Left lung (tissue), 14 donors: Measurements from ENCODE around the gene EFCAB10. TPM values are rescaled to one million over a fixed set of nuclear protein-coding genes. Genes with fewer than 3 reads are reported as not detected.

Experiments used
- ATAC-seq: fragments of 200-7000 bp; cut with Tn5 transposase; one replicate; pipeline ENCODE4 v1.9.1; 2020; ENCODE audit warnings: moderate library complexity
- DNase-seq, 4 donors: peaks; one replicate each; pipeline ENCODE4 v3.0.0-alpha.2; 2013 to 2020
- H3K27ac ChIP-seq, 2 donors: fragments of 200-600 bp; sonication (generic) in 1 of 2; one replicate each; pipeline versions ENCODE4 v1.5.0 to v1.8.0; 2020 to 2021
- H3K27me3 ChIP-seq, 2 donors: fragments of 200-600 bp; sonication (generic) in 1 of 2; one replicate each; pipeline versions ENCODE4 v1.5.0 to v1.8.0; 2020 to 2021
- H3K36me3 ChIP-seq, 2 donors: fragments of 200-600 bp; sonication (generic) in 1 of 2; one replicate each; pipeline versions ENCODE4 v1.5.0 to v1.8.0; 2020 to 2021
- H3K4me1 ChIP-seq, 2 donors: fragments of 200-600 bp; one replicate each; pipeline ENCODE4 v1.8.0; 2021
- H3K4me3 ChIP-seq, 2 donors: fragments of 200-600 bp; sonication (generic) in 1 of 2; one replicate each; pipeline versions ENCODE4 v1.5.0 to v1.8.0; 2020 to 2021; ENCODE audit warnings: mild to moderate bottlenecking in 1 of 2
- H3K9me3 ChIP-seq, 2 donors: fragments of 200-600 bp; sonication (generic) in 1 of 2; one replicate each; pipeline versions ENCODE4 v1.5.0 to v1.8.0; 2020 to 2021
- intact Hi-C, 2 donors: fragments of 100-400 bp; cut with DNase I; formaldehyde crosslinking; loops; one replicate each; pipeline versions ENCODE4 v1.11.2 to v1.14.2; 2022
- long read RNA-seq, 12 donors: library from polyadenylated mRNA in 2 of 12; unstranded in 2 of 12; transcript quantifications; one replicate each; pipeline ENCODE4 v2.0.0 and lab custom pipeline, GENCODE V29; 2019 to 2026
- polyA plus RNA-seq, 6 donors: library from polyadenylated mRNA; unstranded; fragments of 120-200 nt; gene quantifications; one replicate each; pipeline ENCODE4 v1.2.1, GENCODE V29; 2013; ENCODE audit not compliant: insufficient read length in 6 of 6
- total RNA-seq, 2 donors: library from RNA; stranded (reverse); fragmentation: NEBNext Ultra II Directional; extraction: Animal tissue kit (Norgen Biotek cat#: 25700); gene quantifications; one replicate each; pipeline ENCODE4 v1.2.1, GENCODE V29; 2021
- TF ChIP-seq, protein P1 (sequence below), 2 donors: fragments of 200-600 bp; sonication (generic) in 1 of 2; IDR thresholded peaks; one replicate each; pipeline versions ENCODE4 v1.5.0 to v1.8.0; 2021; ENCODE audit warnings: antibody characterized with exemption in 2 of 2
- donor health status: DM: no; HTN: yes; CAD: no.
- donor health status: DM: no; HTN: no; CAD: no.

EFCAB10 gene, protein sequence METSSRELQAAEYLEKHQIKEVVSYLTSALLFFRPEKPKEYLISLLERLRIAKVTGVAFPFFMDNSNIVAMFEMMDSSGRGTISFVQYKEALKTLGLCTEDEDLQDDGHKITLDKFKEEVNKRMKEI
- total RNA-seq: 1 to 10 TPM; 2.4 to 5.0 TPM
- 1 to 10 TPM; 2.3 to 8.4 (median 6.0) TPM for polyA plus RNA-seq
- long read RNA-seq, donor 1, partial matches to known transcripts: 0 of 1 reads
- long read RNA-seq, donor 1, other reads (novel, unspliced or antisense): 0 of 1 reads
- long read RNA-seq, donor 2: 0 reads
- long read RNA-seq, donor 3: 0 reads
- long read RNA-seq, donor 4, partial matches to known transcripts: 0 of 3 reads
- long read RNA-seq, donor 4, other reads (novel, unspliced or antisense): 0 of 3 reads
- long read RNA-seq, donor 5, partial matches to known transcripts: 6 of 10 reads
- long read RNA-seq, donor 5, other reads (novel, unspliced or antisense): 0 of 10 reads
- long read RNA-seq, donor 6: 0 reads
- long read RNA-seq, donor 7: 0 reads
- long read RNA-seq, donor 8, partial matches to known transcripts: 0 of 2 reads
- long read RNA-seq, donor 8, other reads (novel, unspliced or antisense): 0 of 2 reads
- long read RNA-seq, donor 9: 0 reads
- long read RNA-seq, donor 10: 0 reads
- long read RNA-seq, donor 11, partial matches to known transcripts: 0 of 4 reads
- long read RNA-seq, donor 11, other reads (novel, unspliced or antisense): 0 of 4 reads
- long read RNA-seq, donor 12, partial matches to known transcripts: 0 of 2 reads
- long read RNA-seq, donor 12, other reads (novel, unspliced or antisense): 0 of 2 reads

DNA sequence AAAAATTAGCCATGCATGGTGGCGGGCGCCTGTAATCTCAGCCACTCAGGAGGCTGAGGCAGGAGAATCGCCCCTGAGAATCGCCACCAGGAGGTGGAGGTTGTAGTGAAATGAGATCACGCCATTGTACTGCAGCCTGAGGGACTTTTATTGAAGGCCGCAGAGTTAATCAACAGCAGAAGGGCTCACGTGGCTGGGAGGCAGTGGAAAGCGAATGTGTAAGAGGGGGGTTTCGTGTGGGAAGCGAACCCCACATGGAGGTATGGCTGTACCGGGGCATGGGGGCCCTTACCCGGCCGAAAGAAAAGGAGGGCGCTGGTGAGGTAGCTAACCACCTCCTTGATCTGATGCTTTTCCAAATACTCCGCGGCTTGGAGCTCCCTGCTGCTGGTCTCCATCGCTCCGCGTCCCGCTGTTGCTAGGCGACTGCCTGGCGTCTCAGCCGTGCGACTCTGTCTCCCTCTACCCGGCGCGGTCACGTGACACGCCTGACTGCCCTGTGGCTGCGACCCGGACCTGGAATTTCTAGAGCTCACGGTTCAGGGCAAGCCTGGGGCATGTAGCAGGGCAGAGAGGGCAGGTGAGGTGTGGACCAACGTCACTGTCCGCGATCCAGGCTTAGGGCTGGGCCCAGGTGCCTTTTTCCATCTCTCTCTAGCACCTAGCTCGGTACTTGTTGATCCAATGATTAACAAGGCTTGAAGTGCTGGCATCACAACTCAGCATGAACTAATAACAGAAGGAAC lies at the start of gene EFCAB10:
Gene EFCAB10, minus strand, starts transcription at position 428 of the 746 bp plus-strand sequence. Its CDS starts 30 bp downstream, at position 398.
- ATAC-seq: peak; percentile 99
- peak within 1 kb of the TSS; percentile 9 to 16 for H3K4me3 ChIP-seq

DNA sequence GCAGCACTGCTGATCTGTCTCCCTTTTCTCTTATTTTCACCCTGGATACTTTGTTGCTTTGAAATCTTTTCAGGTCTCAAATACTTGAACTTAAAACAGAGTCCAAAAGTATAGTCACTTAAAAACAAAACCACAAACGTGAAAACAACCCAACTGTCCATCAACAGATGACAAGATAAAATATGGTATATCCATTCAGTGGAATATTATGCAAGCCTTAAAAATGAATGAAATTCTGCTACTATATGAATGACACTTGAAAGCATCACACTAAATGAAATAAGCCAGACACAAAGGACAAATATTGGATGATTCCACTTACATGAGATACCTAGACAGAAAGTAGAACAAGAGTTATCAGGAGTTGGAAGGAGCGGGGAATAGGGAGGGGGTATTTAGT lies 44.7 kb upstream of the EFCAB10 start:
- no peaks in the 10 kb centered on the region for H3K4me1 ChIP-seq
- TF ChIP-seq, protein P1, sequence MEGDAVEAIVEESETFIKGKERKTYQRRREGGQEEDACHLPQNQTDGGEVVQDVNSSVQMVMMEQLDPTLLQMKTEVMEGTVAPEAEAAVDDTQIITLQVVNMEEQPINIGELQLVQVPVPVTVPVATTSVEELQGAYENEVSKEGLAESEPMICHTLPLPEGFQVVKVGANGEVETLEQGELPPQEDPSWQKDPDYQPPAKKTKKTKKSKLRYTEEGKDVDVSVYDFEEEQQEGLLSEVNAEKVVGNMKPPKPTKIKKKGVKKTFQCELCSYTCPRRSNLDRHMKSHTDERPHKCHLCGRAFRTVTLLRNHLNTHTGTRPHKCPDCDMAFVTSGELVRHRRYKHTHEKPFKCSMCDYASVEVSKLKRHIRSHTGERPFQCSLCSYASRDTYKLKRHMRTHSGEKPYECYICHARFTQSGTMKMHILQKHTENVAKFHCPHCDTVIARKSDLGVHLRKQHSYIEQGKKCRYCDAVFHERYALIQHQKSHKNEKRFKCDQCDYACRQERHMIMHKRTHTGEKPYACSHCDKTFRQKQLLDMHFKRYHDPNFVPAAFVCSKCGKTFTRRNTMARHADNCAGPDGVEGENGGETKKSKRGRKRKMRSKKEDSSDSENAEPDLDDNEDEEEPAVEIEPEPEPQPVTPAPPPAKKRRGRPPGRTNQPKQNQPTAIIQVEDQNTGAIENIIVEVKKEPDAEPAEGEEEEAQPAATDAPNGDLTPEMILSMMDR (IDR thresholded peaks at IDR 0.05): no peak
- intact Hi-C loops: no loop called here
- H3K27me3 ChIP-seq: no peaks in the 10 kb centered on the region
- H3K9me3 ChIP-seq: peaks cover 0 to 5% of the 10 kb centered on the region in 2 donors
- DNase-seq (no peak), ATAC-seq (no peak)
- H3K4me3 ChIP-seq: no peak overlapping the region
- peaks cover 0 to 82% of the 10 kb centered on the region in 2 donors for H3K36me3 ChIP-seq
- no peak overlapping the region for H3K27ac ChIP-seq

More for the DNA sequence above, at the start of gene EFCAB10:
- Histone ChIP-seq H3K36me3 (no peaks in the 10 kb centered on the region), H3K4me1 (peaks cover 0 to 8% of the 10 kb centered on the region in 2 donors), H3K27ac (no peak within 1 kb of the TSS), H3K27me3 (peaks cover 0 to 10% of the 10 kb centered on the region in 2 donors), H3K9me3 (peaks cover 0 to 3% of the 10 kb centered on the region in 2 donors)
- DNase-seq: peak; percentile 55 to 94 (median 78)
- intact Hi-C loops: no loop called here
- TF ChIP-seq, protein P1 (IDR thresholded peaks at IDR 0.05): no peak

DNA sequence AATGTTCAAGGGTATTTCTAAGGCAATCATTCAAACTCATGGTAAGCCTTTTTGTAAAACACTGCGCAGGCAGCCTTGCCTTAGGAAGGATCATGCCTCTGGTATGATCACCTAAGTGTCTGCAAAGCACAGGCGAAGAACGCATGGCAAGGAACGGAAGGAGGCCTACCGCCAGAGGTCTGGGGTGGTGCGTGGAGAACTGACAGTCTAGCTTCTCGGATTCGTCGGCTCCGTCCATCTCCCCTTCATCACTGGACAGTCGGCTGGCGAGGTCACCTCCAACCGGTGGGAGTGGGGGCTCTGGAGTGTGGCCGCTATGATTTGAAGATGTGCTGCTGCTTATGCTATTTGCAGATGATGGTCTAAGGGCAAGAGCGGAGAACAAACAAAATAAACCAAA lies 42.6 kb upstream of the EFCAB10 start:
- H3K27me3 ChIP-seq: no peaks in the 10 kb centered on the region
- TF ChIP-seq, protein P1 (IDR thresholded peaks at IDR 0.05): no peak
- no peak overlapping the region for H3K27ac ChIP-seq
- H3K36me3 ChIP-seq: peaks cover 0 to 79% of the 10 kb centered on the region in 2 donors
- peaks cover 0 to 5% of the 10 kb centered on the region in 2 donors for H3K9me3 ChIP-seq
- H3K4me3 ChIP-seq: no peak overlapping the region
- intact Hi-C loops: no loop called here
- H3K4me1 ChIP-seq: no peaks in the 10 kb centered on the region
- DNase-seq (no peak), ATAC-seq (no peak)

DNA sequence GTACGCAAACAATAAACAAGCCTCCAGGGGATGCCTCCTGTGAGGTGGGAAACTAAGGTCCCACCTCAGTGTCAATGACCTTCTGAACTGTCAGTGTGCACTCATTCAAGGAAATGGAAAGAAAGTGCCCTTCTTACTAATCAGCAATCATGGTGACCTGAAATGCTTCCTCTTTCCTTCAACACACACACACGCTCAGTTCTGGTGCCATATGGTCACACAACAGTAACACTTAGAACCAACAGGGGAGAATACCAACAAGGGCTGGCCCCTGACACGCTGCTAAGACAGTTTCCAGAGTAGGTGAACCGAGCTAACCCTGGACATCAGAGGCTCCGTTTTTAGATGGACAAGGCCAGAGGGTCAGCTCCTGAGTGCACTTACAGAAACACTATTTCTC lies 42.1 kb upstream of the EFCAB10 start:
- H3K9me3 ChIP-seq: peaks cover 0 to 5% of the 10 kb centered on the region in 2 donors
- H3K27ac ChIP-seq: no peak overlapping the region
- no peak overlapping the region for H3K4me3 ChIP-seq
- no peak for ATAC-seq
- peaks cover 0 to 80% of the 10 kb centered on the region in 2 donors for H3K36me3 ChIP-seq
- no peaks in the 10 kb centered on the region for H3K27me3 ChIP-seq
- H3K4me1 ChIP-seq: no peaks in the 10 kb centered on the region
- TF ChIP-seq, protein P1 (IDR thresholded peaks at IDR 0.05): no peak
- intact Hi-C loops: no loop called here
- DNase-seq: no peak
